ENCODE measurements around the gene INKA1. TPM values are rescaled to one million over a fixed set of nuclear protein-coding genes. Genes with fewer than 3 reads are reported as not detected.
A peak's percentile ranks its signal among the peaks of the same experiment; 100 is the strongest.

The INKA1 gene
- total RNA-seq: 2.5 TPM in 1 of 2 replicates, not detected in the other

- peak within 1 kb of the TSS; percentile 93 for H3K4me3 ChIP-seq (ENCODE audit: low read depth, low read length)
- DNase-seq (ENCODE audit: low read depth): no peak
- TF ChIP-seq CTCF (conservative IDR thresholded peaks at IDR 0.05; ENCODE audit: low read depth, low read length): peak; percentile 82
These were observed at the start of gene INKA1 for GRCh38 chr3:49802719-49803464. INKA1 (plus strand) TSS chr3:49803261; CDS start chr3:49803393, 132 bp downstream.

DNA sequence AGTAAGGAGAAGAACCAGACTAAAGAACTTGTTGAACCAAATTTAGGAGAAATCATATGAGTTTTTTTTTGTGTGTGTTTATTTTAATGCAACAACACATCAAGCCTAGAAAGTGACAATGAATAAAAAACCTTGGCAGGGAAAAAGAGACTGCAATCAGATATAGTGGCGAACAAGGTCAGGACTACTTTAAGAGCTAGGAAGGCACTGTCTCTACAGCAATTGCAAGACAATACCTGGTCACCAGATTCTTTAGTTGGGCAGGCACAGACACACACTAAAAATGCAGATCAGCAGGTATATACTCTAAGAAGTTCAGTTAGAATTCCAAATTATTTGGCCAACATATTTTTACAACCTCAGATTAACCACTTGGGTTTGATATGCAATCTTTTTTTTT, 48.5 kb upstream of the INKA1 start:
- TF ChIP-seq CTCF (conservative IDR thresholded peaks at IDR 0.05; ENCODE audit: low read depth, low read length): no peak
- H3K4me3 ChIP-seq (ENCODE audit: low read depth, low read length): no peak overlapping the region
- no peak for DNase-seq (ENCODE audit: low read depth)

- H3K4me3 ChIP-seq (ENCODE audit: low read depth, low read length): no peak overlapping the region
- TF ChIP-seq CTCF (conservative IDR thresholded peaks at IDR 0.05; ENCODE audit: low read depth, low read length): no peak
- no peak for DNase-seq (ENCODE audit: low read depth)
These were observed 47.0 kb upstream of the INKA1 start for GRCh38 chr3:49756036-49756435.

- DNase-seq (ENCODE audit: low read depth): no peak
- no peak for TF ChIP-seq CTCF (conservative IDR thresholded peaks at IDR 0.05; ENCODE audit: low read depth, low read length)
- no peak overlapping the region for H3K4me3 ChIP-seq (ENCODE audit: low read depth, low read length)
These were observed 45.9 kb upstream of the INKA1 start for GRCh38 chr3:49757197-49757596.

GRCh38 chr3:49759226-49759625, 43.8 kb upstream of the INKA1 start:
- no peak overlapping the region for H3K4me3 ChIP-seq (ENCODE audit: low read depth, low read length)
- DNase-seq (ENCODE audit: low read depth): no peak
- no peak for TF ChIP-seq CTCF (conservative IDR thresholded peaks at IDR 0.05; ENCODE audit: low read depth, low read length)

DNA sequence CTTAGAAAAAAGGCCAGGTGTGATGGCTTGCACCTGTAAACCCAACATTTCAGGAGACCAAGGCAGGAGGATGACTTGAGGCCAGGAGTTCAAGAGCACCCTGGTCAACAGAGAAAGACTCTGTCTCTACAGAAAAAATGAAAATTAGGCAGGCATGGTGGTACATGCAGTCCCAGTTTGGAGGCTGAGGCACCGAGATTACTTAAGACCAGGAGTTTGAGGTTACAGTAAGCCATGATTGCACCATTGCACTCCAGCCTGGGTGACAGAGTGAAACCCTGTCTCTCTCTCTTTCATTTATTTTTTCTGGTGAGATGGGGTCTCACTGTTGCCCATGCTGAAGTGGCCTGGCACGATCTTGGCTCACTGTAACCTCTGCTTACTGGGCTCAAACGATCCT, 41.4 kb upstream of the INKA1 start:
- TF ChIP-seq CTCF (conservative IDR thresholded peaks at IDR 0.05; ENCODE audit: low read depth, low read length): no peak

DNA sequence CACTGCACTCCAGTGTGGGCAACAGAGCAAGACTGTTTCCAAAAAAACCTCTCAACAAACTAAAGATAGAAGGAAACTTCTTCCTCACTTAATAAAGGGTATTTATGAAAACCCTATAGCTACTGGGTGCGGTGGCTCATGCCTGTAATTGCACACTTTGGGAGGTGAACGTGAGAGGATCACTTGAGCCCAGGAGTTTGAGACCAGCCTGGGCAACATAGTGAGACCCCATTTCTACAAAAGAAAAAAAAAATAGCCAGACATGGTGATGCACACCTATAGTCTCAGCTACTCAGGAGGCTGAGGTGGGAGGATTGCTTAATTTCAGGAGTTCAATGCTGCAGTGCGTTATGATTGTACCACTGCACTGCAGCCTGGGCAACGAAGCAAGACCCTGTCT, 39.1 kb upstream of the INKA1 start:
- no peak for TF ChIP-seq CTCF (conservative IDR thresholded peaks at IDR 0.05; ENCODE audit: low read depth, low read length)
- H3K4me3 ChIP-seq (ENCODE audit: low read depth, low read length): no peak overlapping the region
- no peak for DNase-seq (ENCODE audit: low read depth)

More for the DNA sequence above, 41.4 kb upstream of the INKA1 start:
- H3K4me3 ChIP-seq (ENCODE audit: low read depth, low read length): no peak overlapping the region
- DNase-seq (ENCODE audit: low read depth): no peak

Data from epithelial cell of proximal tubule (primary cell).